K562 (cell line): ENCODE measurements around the gene ZMYND19. TPM values are rescaled to one million over a fixed set of nuclear protein-coding genes. Genes with fewer than 3 reads are reported as not detected.

ENCODE experiments used
- ATAC-seq: fragments of 200-7000 bp; cut with Tn5 transposase; 3 replicates; pipeline ENCODE4 v1.9.1; 2020; ENCODE audit warnings: moderate library complexity
- BruUV-seq: library from RNA; stranded (reverse); fragments of 400-500 nt; replicated peaks from 2 replicates; lab custom pipeline; 2021; lab: Mats Ljungman, UMichigan
- CTCF ChIA-PET: fragments of 300-600 bp; formaldehyde crosslinking; extraction: SDS; loops from one replicate; lab custom pipeline; 2021; ENCODE audit warnings: low intra/inter-chr PET ratio; lab: Yijun Ruan, JAX
- POLR2A ChIA-PET: fragments of 300-600, 350-650 bp; sonication (Branson Sonifier 250); formaldehyde crosslinking; extraction: SDS; loops from one replicate; lab custom pipeline; 2021; ENCODE audit warnings: antibody characterized with exemption, inconsistent platforms; lab: Yijun Ruan, JAX
- DNase-seq, 4 experiments: peaks; one replicate each; pipeline versions ENCODE4 v3.0.0 to v3.0.0-alpha.2; 2011 to 2018; ENCODE audit warnings: low spot score in 3 of 4, mixed read lengths in 3 of 4; ENCODE audit errors: extremely low read depth in 1 of 4
- FAIRE-seq: peaks from 2 replicates; lab custom pipeline; 2011; peaks lifted over from hg19 to GRCh38; lab: Jason Lieb, UNC
- H2AFZ ChIP-seq: 2 replicates; pipeline ENCODE4 v1.6.0; 2011; ENCODE audit warnings: low read depth, low read length, control low read depth, inconsistent platforms
- H3K27ac ChIP-seq: fragments of 200-600 bp; 3 replicates; pipeline ENCODE4 v1.8.0; 2011; ENCODE audit warnings: low read depth, mild to moderate bottlenecking, control low read depth, inconsistent platforms, low read length, moderate library complexity, mixed read lengths; ENCODE audit errors: extremely low read depth
- H3K27me3 ChIP-seq, 2 experiments: fragments of 300-600 bp in 1 of 2; 2 replicates in 1 of 2; 3 replicates in 1 of 2; pipeline versions ENCODE4 v1.6.0 to v1.8.0; 2011; ENCODE audit warnings: inconsistent platforms in 2 of 2, low read length in 2 of 2, mild to moderate bottlenecking in 1 of 2, mixed read lengths in 1 of 2, moderate library complexity in 1 of 2; ENCODE audit not compliant: control insufficient read depth in 2 of 2, insufficient read depth in 2 of 2
- H3K36me3 ChIP-seq: fragments of 300-600 bp; 3 replicates; pipeline ENCODE4 v1.8.0; 2011; ENCODE audit warnings: mild to moderate bottlenecking, low read length, inconsistent platforms; ENCODE audit not compliant: control insufficient read depth, insufficient read depth
- H3K4me1 ChIP-seq, 2 experiments: fragments of 200-600 bp in 1 of 2; replicated peaks in 1 of 2; 2 replicates in 1 of 2; 3 replicates in 1 of 2; pipeline versions ENCODE4 v1.5.1 to v1.8.0; 2011; ENCODE audit warnings: inconsistent platforms in 2 of 2, low read length in 2 of 2, mild to moderate bottlenecking in 1 of 2, mixed read lengths in 1 of 2, moderate library complexity in 1 of 2; ENCODE audit not compliant: control insufficient read depth in 2 of 2, insufficient read depth in 2 of 2
- H3K4me2 ChIP-seq: 2 replicates; pipeline ENCODE4 v1.6.1; 2011; ENCODE audit warnings: low read length, control low read depth, inconsistent platforms, mixed read lengths; ENCODE audit not compliant: insufficient read depth
- H3K4me3 ChIP-seq: fragments of 200-600 bp; sonication (generic), shearing (Covaris generic); 2 replicates; pipeline ENCODE4 v1.5.1; 2016; ENCODE audit warnings: control low read depth, inconsistent platforms
- H3K79me2 ChIP-seq: fragments of 200-600 bp; 3 replicates; pipeline ENCODE4 v1.8.0; 2011; ENCODE audit warnings: low read length, inconsistent platforms; ENCODE audit not compliant: control insufficient read depth, insufficient read depth
- H3K9ac ChIP-seq, 2 experiments: 2 replicates each; pipeline versions ENCODE4 v1.6.0 to v1.6.1; 2011; ENCODE audit warnings: low read depth in 2 of 2, low read length in 2 of 2, control low read depth in 1 of 2, inconsistent platforms in 1 of 2, mild to moderate bottlenecking in 1 of 2, mixed read lengths in 1 of 2; ENCODE audit not compliant: insufficient read depth in 1 of 2
- H3K9me1 ChIP-seq: one replicate; pipeline ENCODE4 v1.6.0; 2011; ENCODE audit warnings: inconsistent platforms, mild to moderate bottlenecking, low read length, moderate library complexity; ENCODE audit not compliant: control insufficient read depth, insufficient read depth
- H3K9me3 ChIP-seq: replicated peaks from 2 replicates; pipeline ENCODE4 v1.5.1; 2011; ENCODE audit warnings: low read depth, low read length, inconsistent platforms; ENCODE audit not compliant: control insufficient read depth, insufficient read depth
- H4K20me1 ChIP-seq: replicated peaks from 2 replicates; pipeline ENCODE4 v1.6.1; 2011; ENCODE audit warnings: low read length, inconsistent platforms, mixed read lengths; ENCODE audit not compliant: control insufficient read depth, insufficient read depth
- GABPA ChIP-seq: fragments of 200-800 bp; sonication (Bioruptor generic); conservative IDR thresholded peaks from 2 replicates; pipeline ENCODE4 v1.6.1; 2016; ENCODE audit warnings: low read depth, missing genetic modification characterization, missing compliant biosample characterization
- RFX1 ChIP-seq: fragments of 450-650 bp; IDR thresholded peaks from 2 replicates; pipeline ENCODE4 v1.6.1; 2016; ENCODE audit warnings: mild to moderate bottlenecking, moderate library complexity
- WGBS: fragments of 100-300 bp; shearing (Covaris generic); methylation state at CpG from one replicate; pipeline ENCODE4 v1.1.6; 2016; ENCODE audit warnings: low coverage, mixed read lengths; ENCODE audit not compliant: insufficient coverage; ENCODE audit errors: missing lambda C conversion rate; 5-methylcytosine and 5-hydroxymethylcytosine counted together
- in situ Hi-C: fragments of 300-500 bp; cut with MboI; formaldehyde crosslinking; loops from 4 replicates; pipeline ENCODE4 v1.15.0; 2018; ENCODE audit warnings: inconsistent platforms, mixed read lengths
- intact Hi-C: fragments of 100-400 bp; cut with micrococcal nuclease; formaldehyde crosslinking; loops from 2 replicates; pipeline ENCODE4 v1.14.2; 2022
- polyA plus RNA-seq, 8 experiments: library from polyadenylated mRNA; depleted of rRNA in 4 of 8; stranded (reverse) in 5 of 8; unstranded in 3 of 8; fragments of >200 nt; fragmentation: Nextera tagmentation in 2 of 8; fragmentation: Illumina TruSeq in 1 of 8; extraction: Ambion mirVana in 2 of 8; extraction: Trizol in 1 of 8; gene quantifications; 2 replicates each; pipeline versions ENCODE4 v1.2.1 to v1.2.3, GENCODE V29; 2011 to 2014; ENCODE audit warnings: inconsistent platforms in 1 of 8, missing spikeins in 1 of 8
- total RNA-seq, 7 experiments: library from RNA; depleted of rRNA in 6 of 7; stranded (reverse); fragments of >200 nt in 6 of 7; fragmentation: Illumina TruSeq in 2 of 7; extraction: Trizol in 2 of 7; gene quantifications; 2 replicates each; pipeline versions ENCODE4 v1.2.1 to v1.2.3, GENCODE V29; 2011 to 2021; ENCODE audit warnings: low replicate concordance in 1 of 7
- TF ChIP-seq, protein P1 (sequence below): sonication (generic); formaldehyde crosslinking; IDR thresholded peaks from 2 replicates; pipeline ENCODE4 v1.8.0; 2023; ENCODE audit warnings: mild to moderate bottlenecking, missing genetic modification reagents

Gene ZMYND19
- total and polyA plus RNA-seq, 9 of the 15 experiments (the other 6 are each of a cell fraction or from before 2014, with no cell fraction given), result 1.0 to 86.7 (median 44.0) TPM

DNA sequence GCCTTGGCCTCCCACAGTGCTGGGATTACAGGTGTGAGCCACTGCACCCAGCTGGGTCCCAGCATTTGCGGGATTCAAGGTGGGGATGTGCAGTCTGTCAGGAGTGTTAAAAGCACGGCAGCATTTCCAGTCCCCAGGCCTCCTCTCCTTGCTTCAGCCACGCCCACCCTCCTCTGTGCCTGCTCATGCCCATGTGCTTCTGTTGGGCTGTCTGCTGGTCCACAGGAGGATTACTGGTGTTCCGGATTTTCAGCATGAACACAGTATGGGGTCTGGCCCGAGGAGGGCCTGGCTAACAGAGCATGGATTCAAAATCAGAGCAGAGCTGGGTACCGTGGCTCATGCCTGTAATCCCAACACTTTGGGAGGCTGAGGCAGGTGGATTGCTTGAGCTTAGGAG, 20.6 kb upstream of the ZMYND19 start:
- peak overlapping the region in 1 of 2 experiments; percentile 69; a peak in 2 of 4 replicates for H3K9ac ChIP-seq
- peaks cover 23 to 69% of the 10 kb centered on the region in 2 experiments; a peak in 4 of 5 replicates for H3K4me1 ChIP-seq
- ChIA-PET POLR2A (interaction anchor here (0.9 kb wide), 1 partner anchor 9 kb away, joined by 3 read pairs; the partner anchor contains the start of gene EHMT1), CTCF (no interaction called here)
- peaks cover 28% of the 10 kb centered on the region; the same call in 1 of the 3 replicates for H3K36me3 ChIP-seq
- in situ Hi-C loops, result no loop called here
- intact Hi-C loops, result no loop called here
- TF ChIP-seq RFX1 (no peak), GABPA (tag) (no peak)
- TF ChIP-seq, protein P1, sequence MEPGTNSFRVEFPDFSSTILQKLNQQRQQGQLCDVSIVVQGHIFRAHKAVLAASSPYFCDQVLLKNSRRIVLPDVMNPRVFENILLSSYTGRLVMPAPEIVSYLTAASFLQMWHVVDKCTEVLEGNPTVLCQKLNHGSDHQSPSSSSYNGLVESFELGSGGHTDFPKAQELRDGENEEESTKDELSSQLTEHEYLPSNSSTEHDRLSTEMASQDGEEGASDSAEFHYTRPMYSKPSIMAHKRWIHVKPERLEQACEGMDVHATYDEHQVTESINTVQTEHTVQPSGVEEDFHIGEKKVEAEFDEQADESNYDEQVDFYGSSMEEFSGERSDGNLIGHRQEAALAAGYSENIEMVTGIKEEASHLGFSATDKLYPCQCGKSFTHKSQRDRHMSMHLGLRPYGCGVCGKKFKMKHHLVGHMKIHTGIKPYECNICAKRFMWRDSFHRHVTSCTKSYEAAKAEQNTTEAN, result no peak
- no peaks in the 10 kb centered on the region for H3K27me3 ChIP-seq
- ATAC-seq (no peak), FAIRE-seq (no peak), DNase-seq (no peak)
- BruUV-seq, result no TSS peak
- H3K79me2 ChIP-seq, result peaks cover 18% of the 10 kb centered on the region
- H3K9me3 ChIP-seq, result no peaks in the 10 kb centered on the region
- H3K9me1 ChIP-seq, result peaks cover 6% of the 10 kb centered on the region
- H3K4me3 ChIP-seq, result no peak overlapping the region
- no peak overlapping the region for H3K4me2 ChIP-seq
- no peak overlapping the region for H2AFZ ChIP-seq
- WGBS, result 71% methylated on average over 6 of the region's 6 CpGs
- H3K27ac ChIP-seq, result no peak overlapping the region
- H4K20me1 ChIP-seq, result peaks cover 7% of the 10 kb centered on the region; the same call in 1 of the 2 replicates
